Skin epidermis (tissue), 12 donors: ENCODE data around the gene TMEM273.
A peak's percentile ranks its signal among the peaks of the same experiment; 100 is the strongest.

Experiments used
- H3K27ac ChIP-seq, 21 experiments: fragments of 200-600 bp; sonication (generic) in 11 of 21; one replicate each; pipeline ENCODE4 v1.5.0; 2020; ENCODE audit warnings: mild to moderate bottlenecking in 3 of 21, inconsistent platforms in 2 of 21, moderate library complexity in 2 of 21
- H3K4me3 ChIP-seq, 7 experiments: fragments of 200-600 bp; sonication (generic) in 2 of 7; one replicate each; pipeline ENCODE4 v1.5.0; 2020; ENCODE audit warnings: inconsistent platforms in 2 of 7, mild to moderate bottlenecking in 2 of 7, moderate library complexity in 1 of 7

TMEM273 gene

GRCh38 chr10:49178489-49179471 is 9.4 kb downstream of the TMEM273 start:
- Histone ChIP-seq H3K27ac (peak overlapping the region in 5 of 21 experiments; percentile 60 to 82 (median 67)), H3K4me3 (no peak overlapping the region)

- Histone ChIP-seq H3K4me3 (no peak overlapping the region), H3K27ac (peak overlapping the region in 19 of 21 experiments; percentile 18 to 83 (median 66))
Measured at GRCh38 chr10:49177391-49178355, 10.5 kb downstream of the TMEM273 start.

- H3K4me3 ChIP-seq = no peak overlapping the region
- H3K27ac ChIP-seq = peak overlapping the region in 17 of 21 experiments; percentile 18 to 83 (median 66)
Measured at GRCh38 chr10:49176310-49177268, 11.6 kb downstream of the TMEM273 start.

GRCh38 chr10:49175587-49176309 is 12.4 kb downstream of the TMEM273 start:
- Histone ChIP-seq H3K27ac (peak overlapping the region in 1 of 21 experiments; percentile 39), H3K4me3 (no peak overlapping the region)

- H3K4me3 ChIP-seq = no peak overlapping the region
- H3K27ac ChIP-seq = no peak overlapping the region
Measured at GRCh38 chr10:49174926-49175500, 13.2 kb downstream of the TMEM273 start.

GRCh38 chr10:49174261-49174925 is 13.8 kb downstream of the TMEM273 start:
- no peak overlapping the region for H3K27ac ChIP-seq
- no peak overlapping the region for H3K4me3 ChIP-seq

- H3K4me3 ChIP-seq = no peak overlapping the region
- no peak overlapping the region for H3K27ac ChIP-seq
Measured at GRCh38 chr10:49173853-49174252, 14.3 kb downstream of the TMEM273 start.

GRCh38 chr10:49173201-49173772 is 14.9 kb downstream of the TMEM273 start:
- Histone ChIP-seq H3K27ac (no peak overlapping the region), H3K4me3 (no peak overlapping the region)

GRCh38 chr10:49172777-49173132 is 15.4 kb downstream of the TMEM273 start:
- Histone ChIP-seq H3K27ac (no peak overlapping the region), H3K4me3 (no peak overlapping the region)

- H3K4me3 ChIP-seq = no peak overlapping the region
- H3K27ac ChIP-seq = peak overlapping the region in 1 of 21 experiments; percentile 10
Measured at GRCh38 chr10:49172061-49172776, 16.0 kb downstream of the TMEM273 start.

- H3K27ac ChIP-seq = no peak overlapping the region
Measured at GRCh38 chr10:49171326-49172060, 16.7 kb downstream of the TMEM273 start.

GRCh38 chr10:49170632-49171325 is 17.4 kb downstream of the TMEM273 start:
- no peak overlapping the region for H3K27ac ChIP-seq
- no peak overlapping the region for H3K4me3 ChIP-seq

More at GRCh38 chr10:49171326-49172060, 16.7 kb downstream of the TMEM273 start:
- no peak overlapping the region for H3K4me3 ChIP-seq

GRCh38 chr10:49169776-49170175 is 18.4 kb downstream of the TMEM273 start:
- Histone ChIP-seq H3K27ac (peak overlapping the region in 1 of 21 experiments; percentile 36), H3K4me3 (no peak overlapping the region)

GRCh38 chr10:49168831-49169500 is 19.2 kb downstream of the TMEM273 start:
- Histone ChIP-seq H3K4me3 (no peak overlapping the region), H3K27ac (no peak overlapping the region)

- H3K27ac ChIP-seq = no peak overlapping the region
- no peak overlapping the region for H3K4me3 ChIP-seq
Measured at GRCh38 chr10:49168171-49168540, 20.0 kb downstream of the TMEM273 start.
